Measurements from ENCODE around the gene CLEC3B.

DNA sequence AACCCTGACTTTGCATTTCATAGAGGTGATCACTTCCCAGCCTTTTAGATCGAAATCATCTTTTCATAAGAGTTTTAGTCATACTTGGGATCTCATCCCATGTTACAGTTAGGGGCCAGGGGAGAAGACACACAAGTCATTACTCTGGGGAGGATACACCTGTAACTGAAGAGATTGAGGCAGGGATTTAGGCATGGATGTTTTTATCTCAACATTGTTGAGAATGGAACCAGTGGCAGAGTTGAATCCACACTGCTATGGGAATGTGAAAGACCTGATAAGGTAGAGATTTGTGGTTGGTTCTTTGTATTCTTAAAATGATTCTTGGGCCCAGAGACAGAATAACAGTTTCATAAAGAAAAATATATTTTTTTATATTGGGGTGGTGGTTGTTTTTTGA is 16.2 kb upstream of the CLEC3B start:
- TF ChIP-seq POLR2A (IDR thresholded peaks at IDR 0.05) = no peak
- no peak for TF ChIP-seq CTCF (IDR thresholded peaks at IDR 0.05)
